ENCODE results near the gene RBL1. TPM values are rescaled to one million over a fixed set of nuclear protein-coding genes. Genes with fewer than 3 reads are reported as not detected.

The RBL1 gene
- total and polyA plus RNA-seq, 2 of the 4 experiments (the other 2 are of a cell fraction) = 3.3 to 7.5 TPM

DNA sequence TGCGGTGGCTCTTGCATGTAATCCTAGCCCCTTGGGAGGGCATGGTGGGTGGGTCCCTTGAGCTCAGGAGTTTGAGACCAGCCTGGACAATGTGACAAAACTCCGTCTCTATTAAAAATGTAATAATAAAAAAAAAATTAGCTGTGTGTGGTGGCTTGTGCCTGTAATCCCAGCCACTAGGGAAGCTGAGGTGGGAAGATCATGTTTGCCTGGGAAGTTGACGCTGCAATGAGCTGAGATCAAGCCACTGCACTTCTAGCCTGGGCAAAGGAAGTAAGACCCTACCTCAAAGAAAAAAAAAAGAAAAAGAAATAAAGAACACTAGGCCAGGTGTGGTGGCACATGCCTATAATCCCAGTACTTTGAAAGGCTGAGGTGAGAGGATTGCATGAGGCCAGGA is 139.8 kb downstream of the RBL1 start:
- no peak overlapping the region for H2AFZ ChIP-seq (replicated peaks; ENCODE audit: low read length, poor library complexity)

More for the DNA sequence above, 139.8 kb downstream of the RBL1 start:
- H2BK20ac ChIP-seq (ENCODE audit: low read depth, low read length) = no peak overlapping the region
- WGBS, 2 experiments (ENCODE audit: extremely low coverage in 2 of 2, insufficient read length in 1 of 2) = no CpG with 5 or more reads among the region's 3 CpGs
- intact Hi-C loops (cut with micrococcal nuclease) (no loop called here), dilution Hi-C loops (cut with HindIII; ENCODE audit: low sequenced_read_pairs, unreplicated experiment) (no loop called here), in situ Hi-C loops (cut with MboI; ENCODE audit: low sequenced_read_pairs) (no loop called here)
- ATAC-seq (ENCODE audit: low read depth) (no peak), DNase-seq (no peak)
- no peak overlapping the region for H3K56ac ChIP-seq (ENCODE audit: extremely low read depth, insufficient read depth, low read length)
- no TSS peak for BruUV-seq (replicated peaks)
- POLR2A ChIA-PET (ENCODE audit: unreplicated experiment) = no interaction called here
- H2AK9ac ChIP-seq (replicated peaks; ENCODE audit: low read depth, low read length, poor library complexity) = no peak overlapping the region
- no peaks in the 10 kb centered on the region for H3K79me1 ChIP-seq (ENCODE audit: low read depth in 1 of 2, low read length in 2 of 2)
- no peak overlapping the region for H2BK120ac ChIP-seq (ENCODE audit: low read depth, low read length)
- H3K9ac ChIP-seq (ENCODE audit: low read depth, low read length) = no peak overlapping the region
- TF ChIP-seq MAFK (IDR thresholded peaks at IDR 0.05; ENCODE audit: low read depth, low read length) (no peak), POLR2A (IDR thresholded peaks at IDR 0.05; ENCODE audit: low read depth, low read length) (no peak), RAD21 (IDR thresholded peaks at IDR 0.05; ENCODE audit: low read length) (no peak), BHLHE40 (IDR thresholded peaks at IDR 0.05; ENCODE audit: low read depth, low read length) (no peak), MXI1 (IDR thresholded peaks at IDR 0.05; ENCODE audit: borderline replicate concordance, low read depth, low read length) (no peak), CEBPB (IDR thresholded peaks at IDR 0.05; ENCODE audit: low read depth, low read length) (no peak), NFE2L2 (IDR thresholded peaks at IDR 0.05; ENCODE audit: low read depth, low read length) (no peak), RCOR1 (IDR thresholded peaks at IDR 0.05; ENCODE audit: insufficient replicate concordance, low read length) (no peak), MAZ (IDR thresholded peaks at IDR 0.05; ENCODE audit: borderline replicate concordance, low read depth, low read length) (no peak), CHD1 (IDR thresholded peaks at IDR 0.05; ENCODE audit: low read depth, low read length) (no peak), RFX5 (IDR thresholded peaks at IDR 0.05; ENCODE audit: low read depth, low read length) (no peak), SMC3 (IDR thresholded peaks at IDR 0.05; ENCODE audit: low read depth, low read length) (no peak), FOS (IDR thresholded peaks at IDR 0.05; ENCODE audit: low read depth, low read length) (no peak)
- TF ChIP-seq, protein P1, sequence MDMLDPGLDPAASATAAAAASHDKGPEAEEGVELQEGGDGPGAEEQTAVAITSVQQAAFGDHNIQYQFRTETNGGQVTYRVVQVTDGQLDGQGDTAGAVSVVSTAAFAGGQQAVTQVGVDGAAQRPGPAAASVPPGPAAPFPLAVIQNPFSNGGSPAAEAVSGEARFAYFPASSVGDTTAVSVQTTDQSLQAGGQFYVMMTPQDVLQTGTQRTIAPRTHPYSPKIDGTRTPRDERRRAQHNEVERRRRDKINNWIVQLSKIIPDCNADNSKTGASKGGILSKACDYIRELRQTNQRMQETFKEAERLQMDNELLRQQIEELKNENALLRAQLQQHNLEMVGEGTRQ (IDR thresholded peaks at IDR 0.05; ENCODE audit: low read depth, low read length) = no peak
- TF ChIP-seq, protein P2, sequence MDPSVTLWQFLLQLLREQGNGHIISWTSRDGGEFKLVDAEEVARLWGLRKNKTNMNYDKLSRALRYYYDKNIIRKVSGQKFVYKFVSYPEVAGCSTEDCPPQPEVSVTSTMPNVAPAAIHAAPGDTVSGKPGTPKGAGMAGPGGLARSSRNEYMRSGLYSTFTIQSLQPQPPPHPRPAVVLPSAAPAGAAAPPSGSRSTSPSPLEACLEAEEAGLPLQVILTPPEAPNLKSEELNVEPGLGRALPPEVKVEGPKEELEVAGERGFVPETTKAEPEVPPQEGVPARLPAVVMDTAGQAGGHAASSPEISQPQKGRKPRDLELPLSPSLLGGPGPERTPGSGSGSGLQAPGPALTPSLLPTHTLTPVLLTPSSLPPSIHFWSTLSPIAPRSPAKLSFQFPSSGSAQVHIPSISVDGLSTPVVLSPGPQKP (IDR thresholded peaks at IDR 0.05; ENCODE audit: borderline replicate concordance, low read depth, low read length) = no peak
- TF ChIP-seq, protein P3, sequence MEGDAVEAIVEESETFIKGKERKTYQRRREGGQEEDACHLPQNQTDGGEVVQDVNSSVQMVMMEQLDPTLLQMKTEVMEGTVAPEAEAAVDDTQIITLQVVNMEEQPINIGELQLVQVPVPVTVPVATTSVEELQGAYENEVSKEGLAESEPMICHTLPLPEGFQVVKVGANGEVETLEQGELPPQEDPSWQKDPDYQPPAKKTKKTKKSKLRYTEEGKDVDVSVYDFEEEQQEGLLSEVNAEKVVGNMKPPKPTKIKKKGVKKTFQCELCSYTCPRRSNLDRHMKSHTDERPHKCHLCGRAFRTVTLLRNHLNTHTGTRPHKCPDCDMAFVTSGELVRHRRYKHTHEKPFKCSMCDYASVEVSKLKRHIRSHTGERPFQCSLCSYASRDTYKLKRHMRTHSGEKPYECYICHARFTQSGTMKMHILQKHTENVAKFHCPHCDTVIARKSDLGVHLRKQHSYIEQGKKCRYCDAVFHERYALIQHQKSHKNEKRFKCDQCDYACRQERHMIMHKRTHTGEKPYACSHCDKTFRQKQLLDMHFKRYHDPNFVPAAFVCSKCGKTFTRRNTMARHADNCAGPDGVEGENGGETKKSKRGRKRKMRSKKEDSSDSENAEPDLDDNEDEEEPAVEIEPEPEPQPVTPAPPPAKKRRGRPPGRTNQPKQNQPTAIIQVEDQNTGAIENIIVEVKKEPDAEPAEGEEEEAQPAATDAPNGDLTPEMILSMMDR (conservative IDR thresholded peaks at IDR 0.05; ENCODE audit: low read depth, low read length) = no peak
- H3K27me3 ChIP-seq (ENCODE audit: control insufficient read depth, insufficient read depth, low read length) = no peaks in the 10 kb centered on the region
- no peak overlapping the region for H4K8ac ChIP-seq (ENCODE audit: low read depth in 2 of 2, low read length in 2 of 2)
- H3K4me3 ChIP-seq (ENCODE audit: insufficient read depth, low read depth, low read length) = no peak overlapping the region
- H3K4ac ChIP-seq (ENCODE audit: low read depth, low read length) = no peak overlapping the region
- no peaks in the 10 kb centered on the region for H3K9me3 ChIP-seq (ENCODE audit: control insufficient read depth, insufficient read depth, low read length)
- no peak overlapping the region for H3K14ac ChIP-seq (replicated peaks; ENCODE audit: low read depth, low read length)
- H2BK15ac ChIP-seq (ENCODE audit: low read depth, low read length) = no peak overlapping the region
- no peak overlapping the region for H2AK5ac ChIP-seq (ENCODE audit: low read depth, low read length)
- CTCF ChIA-PET = no interaction called here
- peaks cover 2% of the 10 kb centered on the region; the same call in 1 of the 2 replicates for H3K4me1 ChIP-seq (ENCODE audit: control insufficient read depth, insufficient read depth, low read length)
- H3K36me3 ChIP-seq (ENCODE audit: control insufficient read depth, insufficient read depth, low read length) = no peaks in the 10 kb centered on the region
- H4K5ac ChIP-seq (ENCODE audit: low read depth, low read length) = no peak overlapping the region
- no peak overlapping the region for H3K23ac ChIP-seq (ENCODE audit: low read depth, low read length)
- H2BK5ac ChIP-seq (ENCODE audit: low read depth, low read length, poor library complexity, severe bottlenecking) = no peak overlapping the region
- no peaks in the 10 kb centered on the region for H4K20me1 ChIP-seq (ENCODE audit: insufficient read depth, low read length)
- no peak overlapping the region for H3K4me2 ChIP-seq (ENCODE audit: low read depth, low read length)
- no peak overlapping the region for H3K18ac ChIP-seq (ENCODE audit: low read depth, low read length)
- H4K91ac ChIP-seq (ENCODE audit: insufficient read depth, low read depth, low read length) = no peak overlapping the region
- no peak overlapping the region for H3K27ac ChIP-seq (ENCODE audit: insufficient read depth, low read length)
- H3K9me1 ChIP-seq (ENCODE audit: insufficient read depth, low read length) = peaks cover 6% of the 10 kb centered on the region; the same call in 1 of the 2 replicates

Measured in IMR-90 (cell line).